NCI-H1694 treated with DMSO at 0.1 percent for 48 hours (cell line): ENCODE results near the gene SMAD6.

Source experiments
- DNase-seq: peaks from one replicate; lab custom pipeline; 2025; lab: John Stamatoyannopoulos, UW

SMAD6 gene

DNA sequence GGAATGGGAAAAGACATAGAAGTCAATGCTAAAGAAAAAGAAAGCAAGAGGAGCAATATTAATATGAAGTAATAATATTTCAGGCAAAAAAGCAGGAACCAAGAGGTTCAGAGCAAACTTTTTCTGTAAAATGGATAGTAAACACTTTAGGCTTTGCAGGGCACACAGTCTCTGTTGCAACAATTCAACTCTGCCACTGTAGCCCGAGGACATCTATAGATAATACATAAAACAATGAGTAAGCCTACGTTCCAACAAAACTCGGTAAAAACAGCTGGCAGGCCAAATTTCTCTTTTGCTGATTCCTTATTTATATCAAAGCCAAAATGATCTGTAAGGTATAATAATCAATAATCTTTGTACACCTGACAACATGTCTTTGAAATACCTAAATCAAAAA is 56.8 kb downstream of the SMAD6 start:
- DNase-seq: no peak

GRCh38 chr15:66760097-66760967 is 58.3 kb downstream of the SMAD6 start:
- DNase-seq: no peak

GRCh38 chr15:66760968-66761725 is 59.1 kb downstream of the SMAD6 start:
- no peak for DNase-seq

DNA sequence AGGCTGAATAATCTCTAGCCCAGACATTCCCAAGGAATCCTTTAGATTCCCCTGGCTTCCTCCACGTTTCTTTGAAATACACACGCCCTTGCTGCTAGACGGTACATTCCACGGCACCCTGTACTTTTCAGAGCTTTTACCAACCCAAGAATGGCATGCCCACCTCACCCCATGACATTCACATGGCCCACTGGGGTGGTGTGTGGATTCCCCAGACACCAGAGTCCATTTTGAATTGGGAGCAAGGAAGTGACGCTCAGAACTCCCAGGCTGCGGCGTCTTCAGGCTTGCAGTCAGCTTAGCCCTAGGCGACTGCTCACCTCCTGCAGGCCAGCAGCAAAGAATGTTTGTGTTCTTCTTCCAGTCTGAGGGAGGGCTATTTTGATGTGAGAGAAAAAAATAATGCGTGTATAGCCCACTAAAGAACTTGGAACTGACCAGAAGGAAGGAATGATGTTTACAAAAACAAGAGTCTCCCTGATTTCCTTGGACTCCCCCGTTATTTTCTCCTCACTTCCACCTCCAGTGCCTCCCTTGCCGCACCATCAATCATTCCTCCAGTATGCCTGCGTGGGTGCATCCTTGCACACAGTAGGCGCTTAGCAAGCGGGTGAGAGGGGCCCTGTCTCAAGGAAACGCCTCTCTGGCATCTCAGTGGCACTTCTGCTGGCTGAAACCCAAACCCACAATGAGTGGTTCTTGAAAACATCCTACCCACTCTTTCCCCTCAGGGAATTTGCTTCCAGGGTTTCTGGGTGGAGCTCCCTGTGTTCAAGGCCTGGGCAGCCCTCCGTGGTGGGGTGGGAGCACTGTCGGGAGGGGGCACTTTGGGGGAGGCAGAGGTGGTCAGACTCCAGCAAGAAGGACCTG is 59.9 kb downstream of the SMAD6 start:
- DNase-seq: no peak

GRCh38 chr15:66763186-66764071 is 61.4 kb downstream of the SMAD6 start:
- DNase-seq: no peak

DNA sequence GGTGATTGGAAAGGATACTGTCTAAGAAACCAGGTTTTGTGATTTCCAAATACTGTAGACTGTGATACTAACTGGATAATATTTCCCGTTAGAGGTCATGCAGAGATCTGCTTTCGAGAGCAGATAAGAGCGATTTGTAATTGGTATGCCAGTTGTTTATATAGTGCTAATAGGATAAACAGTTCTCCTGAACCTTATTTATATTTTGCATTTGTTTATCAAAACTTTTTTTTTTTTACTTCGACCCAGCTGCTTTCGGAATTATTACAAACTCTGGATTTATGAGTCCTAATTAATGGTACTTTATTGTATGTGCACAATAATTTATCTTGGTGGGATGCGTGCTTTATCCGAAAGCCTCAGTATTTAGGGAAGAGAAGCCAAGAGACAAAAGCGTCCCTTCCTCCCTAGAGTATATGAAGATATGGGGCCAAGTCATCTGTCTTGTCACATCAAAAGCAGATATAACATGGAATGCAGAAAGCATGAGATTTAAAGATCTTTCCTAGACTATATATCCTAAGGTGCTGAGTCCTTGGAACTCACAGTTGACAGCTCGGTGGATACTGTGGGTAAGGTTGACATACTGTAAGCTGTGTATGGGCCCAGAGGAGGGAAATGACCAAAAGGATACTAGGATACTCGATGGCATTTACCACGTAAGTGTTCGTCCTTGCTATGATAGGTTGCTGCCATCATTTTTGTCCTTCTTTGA is 62.2 kb downstream of the SMAD6 start:
- DNase-seq: no peak

DNA sequence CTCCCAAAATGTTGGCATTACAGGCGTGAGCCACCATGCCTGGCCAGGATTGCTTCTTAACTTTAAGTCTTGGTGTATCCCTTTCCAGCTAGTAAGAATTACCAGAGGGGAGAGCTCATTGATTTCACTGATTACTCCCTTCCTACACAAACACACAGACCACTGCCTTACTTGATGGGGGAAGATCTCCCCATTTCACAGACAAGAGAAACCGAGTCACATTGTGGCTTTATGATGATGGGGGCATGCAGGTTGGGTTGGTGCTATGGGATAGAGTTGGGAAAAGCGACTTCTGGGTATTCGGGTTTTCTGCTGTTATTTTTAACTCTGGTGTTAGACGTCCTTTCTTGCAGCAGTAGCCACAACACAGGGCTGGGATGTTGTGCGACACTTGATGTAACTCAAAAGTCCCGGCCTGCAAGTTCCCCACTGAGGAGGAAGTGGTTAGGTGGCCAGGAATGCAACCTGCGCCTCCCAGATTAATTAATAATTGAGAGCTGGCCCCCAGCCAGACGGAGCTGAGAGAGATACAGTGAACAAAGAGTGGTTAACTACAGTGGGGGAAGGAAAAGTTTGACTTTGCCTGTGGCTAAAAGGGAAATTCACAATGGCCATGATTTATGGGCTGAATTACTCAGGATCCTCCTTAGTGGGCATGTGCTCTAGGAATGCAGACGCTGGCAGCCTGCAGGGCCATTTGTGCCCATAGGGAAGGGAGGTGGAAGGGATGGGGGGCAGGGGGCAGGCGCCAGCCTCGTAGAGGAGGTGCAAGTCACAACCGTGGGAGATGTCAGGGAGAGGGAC is 63.6 kb downstream of the SMAD6 start:
- DNase-seq: no peak

DNA sequence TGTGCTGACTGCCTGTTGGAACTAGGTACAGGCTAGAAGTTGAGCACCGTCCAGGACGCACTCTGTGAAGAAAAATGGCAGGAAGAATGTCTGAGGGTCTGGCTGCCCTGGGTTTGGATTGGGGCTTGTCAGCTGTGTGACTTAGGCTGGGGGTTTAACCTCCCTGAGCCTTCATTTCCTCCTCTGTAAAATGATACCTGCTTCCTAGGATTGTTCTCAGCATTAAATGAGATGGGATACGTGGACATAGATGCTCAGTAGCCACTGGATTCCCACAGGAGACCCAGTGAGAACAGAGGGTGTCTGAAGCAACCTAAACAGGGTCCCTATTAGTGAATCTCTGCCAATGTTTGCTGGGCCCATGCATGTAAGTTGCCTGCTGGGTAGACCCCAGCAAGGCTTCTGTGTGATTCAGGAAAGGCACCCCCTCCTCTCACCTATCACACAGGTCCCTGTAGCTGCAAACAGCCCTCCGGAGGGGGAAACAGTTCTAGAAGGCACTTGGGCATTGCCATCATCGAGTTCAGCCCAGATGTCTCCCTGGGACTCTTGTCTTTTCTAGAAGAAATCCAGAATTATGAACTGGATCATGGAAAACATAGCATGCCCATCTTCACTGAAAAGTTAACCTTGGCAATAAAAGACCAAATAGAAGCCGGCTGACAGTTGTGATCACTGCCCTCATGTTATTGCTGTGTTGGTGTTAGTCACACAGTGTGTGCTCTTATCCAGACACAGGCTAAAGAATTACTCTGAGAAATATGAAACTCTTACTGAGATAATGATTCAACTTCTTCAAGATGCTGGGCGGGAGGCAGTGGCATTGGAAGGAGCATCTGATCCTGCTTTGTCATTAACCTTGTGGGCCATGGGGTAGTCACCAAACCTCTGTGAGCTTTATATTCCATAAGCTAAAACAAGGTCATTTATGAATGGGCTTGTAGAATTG is 64.5 kb downstream of the SMAD6 start:
- no peak for DNase-seq

DNA sequence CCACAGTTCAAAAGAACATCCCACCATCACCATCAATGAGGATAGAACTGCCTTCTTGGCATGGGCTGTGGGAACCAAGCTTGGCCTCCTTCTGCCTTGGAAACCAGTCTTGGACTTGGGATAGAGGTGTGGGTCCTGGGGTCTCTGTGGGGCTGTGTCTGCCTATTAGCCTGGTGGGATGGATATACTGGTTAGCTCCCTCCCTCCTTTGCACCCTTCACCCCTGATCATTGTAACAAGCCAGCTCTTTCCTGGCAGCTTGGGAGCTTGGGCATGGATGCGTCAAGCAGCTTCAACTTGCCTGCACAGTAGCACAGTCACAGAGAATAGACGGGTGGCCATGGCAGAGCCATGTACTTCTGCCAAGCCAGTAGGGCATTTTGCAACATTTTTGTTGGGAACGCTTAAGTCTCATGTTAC is 65.2 kb downstream of the SMAD6 start:
- DNase-seq: no peak

DNA sequence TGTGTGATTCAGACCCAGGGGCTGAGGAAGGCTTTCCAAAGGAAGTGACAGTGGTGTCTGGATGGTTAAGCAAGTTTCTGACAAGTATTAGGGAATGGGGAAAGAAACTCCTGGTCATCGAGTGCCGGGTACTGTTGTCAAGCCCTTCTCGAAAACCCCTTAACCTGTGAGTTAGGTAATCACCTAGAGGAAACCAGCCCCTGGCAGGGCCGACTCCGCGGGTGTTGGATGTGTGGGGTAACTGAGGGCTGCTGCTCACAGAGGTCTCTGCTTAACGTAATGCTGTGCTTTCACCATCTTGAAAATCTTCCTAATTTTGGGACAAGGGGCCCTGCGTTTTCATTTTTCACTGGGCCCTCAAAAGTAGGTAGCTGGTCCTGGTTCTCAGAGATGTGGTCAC is 67.0 kb downstream of the SMAD6 start:
- DNase-seq: no peak

GRCh38 chr15:66770518-66771350 is 68.7 kb downstream of the SMAD6 start:
- no peak for DNase-seq

DNA sequence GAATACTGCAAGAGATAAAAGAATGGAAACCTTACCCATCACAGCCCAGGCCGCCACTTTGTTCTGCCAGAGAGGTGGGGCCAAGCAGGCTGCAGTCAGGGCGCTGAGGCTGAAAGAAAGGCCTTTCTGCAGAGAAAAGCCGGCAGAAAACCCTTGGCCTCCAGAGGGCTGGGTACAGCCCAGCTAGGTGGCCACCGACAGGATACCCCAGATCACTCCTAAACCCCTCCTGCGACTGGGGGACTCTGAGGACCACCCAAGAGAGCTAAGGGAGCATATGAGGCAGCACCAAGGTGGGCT is 69.3 kb downstream of the SMAD6 start:
- no peak for DNase-seq

DNA sequence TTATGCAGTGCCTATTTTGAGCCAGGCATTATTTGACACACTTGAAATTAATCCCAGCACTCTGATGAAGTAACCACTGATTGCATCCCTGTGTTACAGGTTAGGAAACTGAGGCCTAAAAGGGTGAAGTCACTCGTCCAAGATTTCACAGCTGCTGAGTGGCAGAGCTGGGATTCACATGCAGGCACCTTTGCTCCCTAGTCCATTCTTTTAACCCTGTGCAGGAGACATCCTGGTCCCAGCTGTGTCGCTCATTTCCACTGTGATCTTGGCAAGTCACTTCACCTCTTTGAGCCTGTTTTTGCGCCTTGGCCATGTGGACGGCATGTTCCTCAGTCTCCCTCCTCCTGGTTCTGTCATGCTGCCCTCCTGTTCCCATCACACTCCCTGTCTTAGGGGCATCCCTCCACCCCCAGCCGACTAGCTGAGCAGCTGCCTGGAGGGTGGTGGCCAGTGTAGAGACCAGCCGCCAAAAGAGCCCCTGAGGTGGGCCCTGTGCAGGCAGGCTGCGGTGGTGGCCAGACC is 70.6 kb downstream of the SMAD6 start:
- DNase-seq: no peak

DNA sequence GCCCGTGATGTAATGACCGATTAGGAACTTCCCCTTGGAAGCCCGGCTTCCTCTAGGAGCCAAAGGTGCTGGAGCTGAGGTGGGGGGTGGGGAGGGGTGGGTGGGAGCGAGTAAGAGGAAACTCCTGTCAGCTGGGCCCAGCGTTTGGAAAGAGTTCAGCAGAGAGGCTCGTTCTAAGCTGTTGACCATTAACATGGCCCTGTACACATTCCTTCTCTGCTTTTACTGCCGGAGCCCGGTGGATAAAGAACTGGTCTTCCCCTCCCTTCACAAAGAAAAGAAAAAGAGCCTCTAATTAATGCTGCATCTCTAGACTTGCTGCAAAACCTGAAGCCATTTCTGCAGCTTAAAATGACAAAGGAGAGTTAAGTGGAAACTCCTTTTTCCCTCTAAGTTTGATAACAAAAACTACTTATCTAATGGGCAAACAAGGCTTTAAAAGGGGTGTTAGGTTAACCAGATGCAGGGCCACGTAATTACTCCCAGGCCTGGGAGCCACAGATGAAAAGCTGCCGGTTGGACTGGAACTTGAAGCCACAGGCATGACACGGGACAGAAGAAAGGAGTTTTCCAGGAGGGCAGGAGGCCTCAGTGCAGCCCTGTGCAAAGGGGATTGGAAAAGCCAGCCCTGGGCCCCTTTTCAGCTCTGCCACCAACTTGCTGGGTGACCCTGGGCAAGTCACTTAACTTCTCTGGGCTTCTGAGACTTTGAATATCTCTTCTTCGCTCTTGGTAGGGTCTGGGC is 71.3 kb downstream of the SMAD6 start:
- DNase-seq: no peak

GRCh38 chr15:66774001-66774814 is 72.2 kb downstream of the SMAD6 start:
- DNase-seq: peak; percentile 49
